GM20000 (cell line): ENCODE data around the gene GFRA4.

Experiments used
- DNase-seq: peaks from one replicate; pipeline ENCODE4 v3.0.0; 2012; ENCODE audit warnings: low spot score
- TF ChIP-seq, protein P1 (sequence below): IDR thresholded peaks from 2 replicates; pipeline ENCODE4 v1.5.1; 2012; ENCODE audit warnings: mild to moderate bottlenecking, control low read depth; ENCODE audit errors: extremely low read depth, missing control alignments

Gene GFRA4

DNA sequence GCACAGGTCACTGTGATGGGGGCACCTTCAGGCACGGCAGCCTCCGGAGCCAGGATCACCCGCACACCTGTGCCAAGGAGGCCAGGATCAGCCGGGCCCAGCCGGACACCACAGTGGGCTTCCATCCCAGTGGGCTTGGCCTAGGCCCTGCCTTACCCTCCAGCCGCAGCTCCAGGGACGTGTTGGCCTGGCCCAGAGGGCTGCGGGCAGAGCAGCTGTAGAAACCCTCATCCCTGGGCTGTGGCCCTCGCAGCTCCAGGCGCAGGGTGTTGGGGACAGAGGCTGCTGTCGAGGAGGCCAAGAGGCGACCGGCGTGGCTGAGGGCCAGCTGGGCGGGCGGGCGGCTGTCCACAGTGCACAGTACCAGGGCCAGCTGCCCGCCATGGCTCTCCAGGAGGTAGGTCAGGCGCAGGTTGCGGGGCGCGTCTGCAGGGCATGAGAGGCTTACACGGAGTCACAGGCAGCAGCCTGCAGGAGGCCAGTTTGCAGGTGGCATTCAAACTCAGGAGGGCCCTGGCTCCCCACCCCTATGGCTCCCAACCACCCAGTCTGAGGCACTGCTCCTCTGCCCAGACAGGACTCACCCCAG lies 29.6 kb upstream of the GFRA4 start:
- TF ChIP-seq, protein P1, sequence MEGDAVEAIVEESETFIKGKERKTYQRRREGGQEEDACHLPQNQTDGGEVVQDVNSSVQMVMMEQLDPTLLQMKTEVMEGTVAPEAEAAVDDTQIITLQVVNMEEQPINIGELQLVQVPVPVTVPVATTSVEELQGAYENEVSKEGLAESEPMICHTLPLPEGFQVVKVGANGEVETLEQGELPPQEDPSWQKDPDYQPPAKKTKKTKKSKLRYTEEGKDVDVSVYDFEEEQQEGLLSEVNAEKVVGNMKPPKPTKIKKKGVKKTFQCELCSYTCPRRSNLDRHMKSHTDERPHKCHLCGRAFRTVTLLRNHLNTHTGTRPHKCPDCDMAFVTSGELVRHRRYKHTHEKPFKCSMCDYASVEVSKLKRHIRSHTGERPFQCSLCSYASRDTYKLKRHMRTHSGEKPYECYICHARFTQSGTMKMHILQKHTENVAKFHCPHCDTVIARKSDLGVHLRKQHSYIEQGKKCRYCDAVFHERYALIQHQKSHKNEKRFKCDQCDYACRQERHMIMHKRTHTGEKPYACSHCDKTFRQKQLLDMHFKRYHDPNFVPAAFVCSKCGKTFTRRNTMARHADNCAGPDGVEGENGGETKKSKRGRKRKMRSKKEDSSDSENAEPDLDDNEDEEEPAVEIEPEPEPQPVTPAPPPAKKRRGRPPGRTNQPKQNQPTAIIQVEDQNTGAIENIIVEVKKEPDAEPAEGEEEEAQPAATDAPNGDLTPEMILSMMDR: no peak
- DNase-seq: no peak

GRCh38 chr20:3691897-3692296 lies 28.7 kb upstream of the GFRA4 start:
- TF ChIP-seq, protein P1: no peak
- DNase-seq: no peak

GRCh38 chr20:3691306-3691705 lies 28.1 kb upstream of the GFRA4 start:
- DNase-seq: no peak
- TF ChIP-seq, protein P1: no peak

DNA sequence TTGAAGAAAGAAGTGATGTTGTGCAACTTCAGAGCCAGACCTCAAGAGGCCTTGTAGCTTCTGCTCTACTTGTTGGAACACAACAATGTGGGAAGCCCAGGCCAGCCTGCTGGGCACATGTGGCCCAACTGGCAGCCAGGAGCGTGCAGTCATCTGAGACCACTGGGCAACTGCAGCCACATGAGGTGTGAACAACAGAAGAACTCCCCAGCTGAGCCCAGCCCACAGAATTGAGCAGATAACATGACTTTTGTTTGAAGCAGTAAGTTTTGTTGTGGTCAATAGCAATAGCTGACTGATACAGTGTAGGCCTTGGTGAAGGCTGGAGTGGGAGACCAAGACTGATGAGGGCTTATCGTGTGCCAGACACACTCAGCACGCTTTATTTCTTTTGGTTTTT lies 27.2 kb upstream of the GFRA4 start:
- DNase-seq: no peak
- TF ChIP-seq, protein P1: no peak

GRCh38 chr20:3689978-3690377 lies 26.8 kb upstream of the GFRA4 start:
- TF ChIP-seq, protein P1: no peak

GRCh38 chr20:3687655-3688054 lies 24.5 kb upstream of the GFRA4 start:
- TF ChIP-seq, protein P1: no peak
- DNase-seq: no peak

More at GRCh38 chr20:3689978-3690377, 26.8 kb upstream of the GFRA4 start:
- DNase-seq: no peak

DNA sequence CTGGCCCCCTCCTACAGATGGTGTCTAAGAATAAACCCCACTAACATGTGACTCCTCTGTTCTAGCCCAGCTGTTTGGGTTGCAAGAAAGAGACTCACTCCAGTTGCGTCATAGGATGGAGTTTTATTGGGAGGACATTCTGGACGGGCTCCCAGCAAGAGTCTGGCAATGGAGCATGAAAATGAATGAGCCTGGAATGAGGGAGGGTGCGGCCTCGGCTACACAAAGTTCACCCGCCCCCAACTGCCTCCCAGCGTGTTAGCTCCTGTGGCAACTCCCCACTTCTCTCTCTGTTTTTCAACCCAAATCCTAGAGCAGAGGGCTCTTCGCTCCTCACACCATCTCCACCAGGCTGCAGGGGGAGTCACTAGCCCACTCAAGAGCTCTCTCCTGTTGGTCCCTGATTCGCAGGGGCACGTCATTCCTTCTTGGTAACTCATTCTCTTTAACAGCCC lies 23.7 kb upstream of the GFRA4 start:
- DNase-seq: no peak

More for the DNA sequence above, 23.7 kb upstream of the GFRA4 start:
- TF ChIP-seq, protein P1: no peak
